Stimulated activated CD4-positive, alpha-beta T cell treated with anti-CD3 and anti-CD28 coated beads, Interleukin-1b, Interleukin-23, amount 100 ng/mL, for 48 hours (primary cell): ENCODE measurements around the gene RNF31.

Source experiments
- DNase-seq: peaks from one replicate; pipeline ENCODE4 v3.0.0-alpha.2; 2020

The RNF31 gene

GRCh38 chr14:24117179-24117578 lies 30.1 kb upstream of the RNF31 start:
- no peak for DNase-seq

- DNase-seq, result no peak
Measured at GRCh38 chr14:24119691-24120090, 27.6 kb upstream of the RNF31 start.

- DNase-seq, result no peak
Measured at GRCh38 chr14:24121210-24121609, 26.1 kb upstream of the RNF31 start.

DNA sequence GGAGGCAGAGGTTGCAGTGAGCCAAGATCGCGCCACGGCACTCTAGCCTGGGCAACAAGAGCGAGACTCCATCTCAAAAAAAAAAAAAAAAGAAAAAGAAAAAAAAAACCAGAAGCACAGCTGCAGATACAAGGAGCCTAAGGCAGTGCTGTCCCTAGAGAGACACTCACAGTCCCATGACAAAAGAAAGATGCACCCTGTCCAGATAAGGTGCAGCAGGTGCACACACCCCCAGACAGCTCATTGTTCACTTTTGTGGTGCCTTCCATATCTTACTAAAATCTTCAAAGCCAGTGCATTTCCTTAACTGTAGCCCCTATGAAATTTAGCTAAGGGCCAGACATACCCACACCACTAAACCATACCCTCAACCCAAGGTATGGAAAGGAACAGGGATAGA lies 24.9 kb upstream of the RNF31 start:
- no peak for DNase-seq

GRCh38 chr14:24122898-24123297 lies 24.4 kb upstream of the RNF31 start:
- no peak for DNase-seq

GRCh38 chr14:24123424-24124417 lies 23.6 kb upstream of the RNF31 start:
- DNase-seq, result no peak

- no peak for DNase-seq
Measured at GRCh38 chr14:24126939-24127338, 20.4 kb upstream of the RNF31 start.

- DNase-seq, result no peak
Measured at GRCh38 chr14:24127673-24128072, 19.6 kb upstream of the RNF31 start.

GRCh38 chr14:24129410-24129998 lies 17.8 kb upstream of the RNF31 start:
- DNase-seq, result no peak

GRCh38 chr14:24130380-24130716 lies 16.9 kb upstream of the RNF31 start, which contains the start of gene FITM1:
FITM1 (plus strand) TSS chr14:24130659; CDS start chr14:24131564, 905 bp downstream.
- no peak for DNase-seq

GRCh38 chr14:24130717-24131548 lies 16.4 kb upstream of the RNF31 start:
- DNase-seq, result no peak

- DNase-seq, result no peak
Measured at GRCh38 chr14:24131549-24131966, 15.7 kb upstream of the RNF31 start.

GRCh38 chr14:24132061-24132685 lies 15.1 kb upstream of the RNF31 start:
- peak; percentile 32 for DNase-seq

- DNase-seq, result no peak
Measured at GRCh38 chr14:24132976-24133375, 14.3 kb upstream of the RNF31 start.

GRCh38 chr14:24133735-24134134 lies 13.6 kb upstream of the RNF31 start:
- no peak for DNase-seq

- DNase-seq, result no peak
Measured at GRCh38 chr14:24135584-24135833, 11.8 kb upstream of the RNF31 start.

GRCh38 chr14:24135834-24136683 lies 11.2 kb upstream of the RNF31 start, which contains the start of gene PSME1:
PSME1 (plus strand) TSS chr14:24136194; CDS start chr14:24136263, 69 bp downstream.
- peak; percentile 94 for DNase-seq

DNA sequence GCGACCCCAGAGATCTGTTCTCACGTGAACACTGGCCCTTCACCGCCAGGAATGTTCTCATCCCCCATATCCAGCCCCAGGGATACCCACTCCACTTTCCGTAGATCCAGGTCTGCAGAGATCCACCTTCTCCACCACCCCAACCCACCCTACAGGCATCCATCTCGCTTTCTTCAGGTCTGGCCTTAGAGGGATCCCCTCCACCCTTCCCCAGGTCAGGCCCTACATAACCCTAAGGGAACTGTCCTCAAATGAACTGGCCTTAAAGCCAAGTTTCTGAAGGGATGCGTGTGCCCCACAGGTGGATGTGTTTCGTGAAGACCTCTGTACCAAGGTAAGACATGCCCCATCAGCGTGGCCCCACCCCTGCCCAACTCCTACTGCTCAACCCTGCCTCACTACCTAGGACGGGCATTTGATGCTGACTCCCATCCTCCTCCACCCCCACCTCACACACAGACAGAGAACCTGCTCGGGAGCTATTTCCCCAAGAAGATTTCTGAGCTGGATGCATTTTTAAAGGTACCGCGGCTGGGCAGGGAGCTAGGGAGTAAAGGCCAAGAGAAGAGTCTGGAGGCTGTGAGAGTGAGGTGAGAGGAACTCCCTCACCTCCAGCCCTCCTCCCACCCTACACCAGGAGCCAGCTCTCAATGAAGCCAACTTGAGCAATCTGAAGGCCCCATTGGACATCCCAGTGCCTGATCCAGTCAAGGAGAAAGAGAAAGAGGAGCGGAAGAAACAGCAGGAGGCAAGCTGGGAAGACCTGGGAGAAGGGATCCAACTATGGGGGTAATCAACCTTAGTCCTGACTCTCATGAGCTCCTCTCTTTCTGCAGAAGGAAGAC lies 10.4 kb upstream of the RNF31 start:
- no peak for DNase-seq

- DNase-seq, result no peak
Measured at GRCh38 chr14:24137529-24138395, 9.5 kb upstream of the RNF31 start.
